OCI-LY1 (cell line): ENCODE results near the gene MCRS1.

ENCODE experiments used
- H2AFZ ChIP-seq: fragments of 200-600 bp; sonication (generic), shearing (Covaris generic); 2 replicates; pipeline ENCODE4 v1.6.0; 2014; ENCODE audit warnings: antibody characterized with exemption, mild to moderate bottlenecking, low read length
- H3F3A ChIP-seq: fragments of 200-600 bp; sonication (generic), shearing (Covaris generic); 2 replicates; pipeline ENCODE4 v1.6.0; 2014; ENCODE audit warnings: mild to moderate bottlenecking, antibody characterized with exemption, low read length, moderate library complexity; ENCODE audit not compliant: insufficient read depth
- H3K27ac ChIP-seq: fragments of 200-600 bp; sonication (generic); 2 replicates; pipeline ENCODE4 v1.5.1; 2014; ENCODE audit warnings: low read length, mixed run types, mild to moderate bottlenecking, low read depth; ENCODE audit not compliant: poor library complexity, severe bottlenecking
- H3K27me3 ChIP-seq: fragments of 200-600 bp; sonication (generic); 2 replicates; pipeline ENCODE4 v1.6.0; 2014; ENCODE audit warnings: antibody characterized with exemption, mild to moderate bottlenecking, low read length, moderate library complexity; ENCODE audit not compliant: insufficient read depth
- H3K36me3 ChIP-seq: fragments of 200-600 bp; sonication (generic); 2 replicates; pipeline ENCODE4 v1.6.1; 2014; ENCODE audit warnings: mild to moderate bottlenecking, antibody characterized with exemption, low read length, moderate library complexity, mixed read lengths; ENCODE audit not compliant: insufficient read depth
- H3K4me1 ChIP-seq: fragments of 200-600 bp; sonication (generic); 2 replicates; pipeline ENCODE4 v1.5.1; 2014; ENCODE audit warnings: mild to moderate bottlenecking, low read length, moderate library complexity; ENCODE audit not compliant: insufficient read depth, severe bottlenecking
- H3K4me2 ChIP-seq: fragments of 200-600 bp; sonication (generic), shearing (Covaris generic); 2 replicates; pipeline ENCODE4 v1.6.1; 2014; ENCODE audit warnings: low read length
- H3K4me3 ChIP-seq: fragments of 200-600 bp; sonication (generic); 2 replicates; pipeline ENCODE4 v1.5.1; 2014; ENCODE audit warnings: low read length, low read depth, mild to moderate bottlenecking, mixed read lengths; ENCODE audit not compliant: poor library complexity, severe bottlenecking
- H3K79me2 ChIP-seq: fragments of 200-600 bp; shearing (Covaris generic); 2 replicates; pipeline ENCODE4 v1.6.1; 2016; ENCODE audit warnings: mixed run types, low read length, mixed read lengths; ENCODE audit not compliant: insufficient read depth
- H3K9ac ChIP-seq: fragments of 200-600 bp; sonication (generic), shearing (Covaris generic); 2 replicates; pipeline ENCODE4 v1.6.1; 2014; ENCODE audit warnings: mild to moderate bottlenecking, low read length, mixed read lengths
- H3K9me2 ChIP-seq: fragments of 200-600 bp; sonication (generic), shearing (Covaris generic); 2 replicates; pipeline ENCODE4 v1.6.1; 2014; ENCODE audit warnings: low read depth, mild to moderate bottlenecking, low read length, mixed read lengths
- H3K9me3 ChIP-seq: fragments of 200-600 bp; shearing (Covaris generic); 2 replicates; pipeline ENCODE4 v1.6.1; 2014; ENCODE audit warnings: low read length, mixed read lengths
- H4K20me1 ChIP-seq: fragments of 200-600 bp; sonication (generic), shearing (Covaris generic); 2 replicates; pipeline ENCODE4 v1.6.0; 2016; ENCODE audit warnings: mild to moderate bottlenecking, low read length; ENCODE audit not compliant: insufficient read depth
- CTCF ChIP-seq: fragments of 200-600 bp; sonication (generic), shearing (Covaris generic); IDR thresholded peaks from 2 replicates; pipeline ENCODE4 v1.5.1; 2017; ENCODE audit warnings: mild to moderate bottlenecking, antibody characterized with exemption, low read length, moderate library complexity, mixed read lengths
- EZH2 ChIP-seq: fragments of 200-600 bp; sonication (generic), shearing (Covaris generic); IDR thresholded peaks from 2 replicates; pipeline ENCODE4 v1.8.0; 2017; ENCODE audit warnings: borderline replicate concordance, mixed run types, mild to moderate bottlenecking, antibody characterized with exemption, low read length, moderate library complexity, mixed read lengths

The MCRS1 gene

GRCh38 chr12:49565406-49566265 is 2.3 kb downstream of the MCRS1 start:
- TF ChIP-seq CTCF = no peak

GRCh38 chr12:49564686-49565405 is 3.1 kb downstream of the MCRS1 start:
- H3K9ac ChIP-seq = no peak overlapping the region
- H3K36me3 ChIP-seq = peaks cover 55% of the 10 kb centered on the region
- H3K9me3 ChIP-seq = no peaks in the 10 kb centered on the region
- H3K4me3 ChIP-seq = no peak overlapping the region
- peaks cover 20% of the 10 kb centered on the region for H3K4me1 ChIP-seq
- H3K9me2 ChIP-seq = no peaks in the 10 kb centered on the region
- no peaks in the 10 kb centered on the region for H3F3A ChIP-seq
- TF ChIP-seq CTCF = no peak
- TF ChIP-seq EZH2 = no peak
- H3K27ac ChIP-seq = no peak overlapping the region
- peaks cover 17% of the 10 kb centered on the region for H3K79me2 ChIP-seq
- H4K20me1 ChIP-seq = no peaks in the 10 kb centered on the region
- H3K4me2 ChIP-seq = no peak overlapping the region
- H2AFZ ChIP-seq = no peak overlapping the region
- no peaks in the 10 kb centered on the region for H3K27me3 ChIP-seq

More at GRCh38 chr12:49565406-49566265, 2.3 kb downstream of the MCRS1 start:
- Histone ChIP-seq H3F3A (no peaks in the 10 kb centered on the region), H3K79me2 (peaks cover 17% of the 10 kb centered on the region), H3K9me2 (no peaks in the 10 kb centered on the region), H4K20me1 (no peaks in the 10 kb centered on the region), H3K9ac (no peak overlapping the region), H3K4me1 (peaks cover 20% of the 10 kb centered on the region), H3K4me3 (no peak overlapping the region), H3K36me3 (peaks cover 47% of the 10 kb centered on the region), H3K27ac (no peak overlapping the region), H3K4me2 (no peak overlapping the region), H2AFZ (no peak overlapping the region), H3K9me3 (no peaks in the 10 kb centered on the region), H3K27me3 (no peaks in the 10 kb centered on the region)

GRCh38 chr12:49563951-49564685 is 3.8 kb downstream of the MCRS1 start:
- Histone ChIP-seq H3K9ac (no peak overlapping the region), H3K27ac (no peak overlapping the region), H3K4me1 (peaks cover 18% of the 10 kb centered on the region), H3K9me2 (no peaks in the 10 kb centered on the region), H3F3A (no peaks in the 10 kb centered on the region), H4K20me1 (no peaks in the 10 kb centered on the region), H2AFZ (no peak overlapping the region), H3K4me2 (no peak overlapping the region), H3K79me2 (peaks cover 16% of the 10 kb centered on the region), H3K4me3 (no peak overlapping the region), H3K36me3 (peaks cover 62% of the 10 kb centered on the region), H3K9me3 (no peaks in the 10 kb centered on the region), H3K27me3 (no peaks in the 10 kb centered on the region)
- TF ChIP-seq EZH2 (no peak), CTCF (no peak)
